Endothelial cell (in vitro differentiated cells): Measurements from ENCODE around the gene TAGLN2. TPM values are rescaled to one million over a fixed set of nuclear protein-coding genes. Genes with fewer than 3 reads are reported as not detected.

Experiments used
- DNase-seq: peaks from one replicate; pipeline ENCODE4 v3.0.0; 2021; ENCODE audit warnings: low spot score
- H3K27ac Mint-ChIP-seq: one replicate; pipeline ENCODE4 v1.8.0; 2021; ENCODE audit warnings: mixed read lengths, inconsistent platforms; ENCODE audit not compliant: unreplicated experiment
- H3K27me3 Mint-ChIP-seq: one replicate; pipeline ENCODE4 v1.8.0; 2021; ENCODE audit warnings: mild to moderate bottlenecking, moderate library complexity, mixed read lengths, inconsistent platforms; ENCODE audit not compliant: unreplicated experiment
- H3K36me3 Mint-ChIP-seq: one replicate; pipeline ENCODE4 v1.8.0; 2021; ENCODE audit warnings: mild to moderate bottlenecking, low read depth, mixed read lengths, inconsistent platforms; ENCODE audit not compliant: unreplicated experiment
- H3K4me1 Mint-ChIP-seq: one replicate; pipeline ENCODE4 v1.8.0; 2021; ENCODE audit warnings: mild to moderate bottlenecking, mixed read lengths, inconsistent platforms; ENCODE audit not compliant: unreplicated experiment
- H3K4me3 Mint-ChIP-seq: one replicate; pipeline ENCODE4 v1.8.0; 2021; ENCODE audit warnings: mild to moderate bottlenecking, mixed read lengths, inconsistent platforms; ENCODE audit not compliant: unreplicated experiment
- H3K9me3 Mint-ChIP-seq: one replicate; pipeline ENCODE4 v1.8.0; 2021; ENCODE audit warnings: mixed read lengths, inconsistent platforms; ENCODE audit not compliant: unreplicated experiment
- CTCF ChIP-seq: fragments of 200-600 bp; sonication (generic); IDR thresholded peaks from one replicate; pipeline ENCODE4 v1.5.0; 2021; ENCODE audit warnings: antibody characterized with exemption; ENCODE audit not compliant: unreplicated experiment
- total RNA-seq: library from RNA; stranded (reverse); fragmentation: NEBNext Ultra II Directional; extraction: Animal tissue kit (Norgen Biotek cat#: 25700); gene quantifications from one replicate; pipeline ENCODE4 v1.2.1, GENCODE V29; 2021; ENCODE audit not compliant: unreplicated experiment

Gene TAGLN2
- total RNA-seq, 1 donor from 2014 or later = 95.2 TPM

- H3K27me3 Mint-ChIP-seq = peaks cover 8% of the 10 kb centered on the region
- peaks cover 8% of the 10 kb centered on the region for H3K4me1 Mint-ChIP-seq
- H3K9me3 Mint-ChIP-seq = no peaks in the 10 kb centered on the region
- no peak overlapping the region for H3K27ac Mint-ChIP-seq
- no peak overlapping the region for H3K4me3 Mint-ChIP-seq
- H3K36me3 Mint-ChIP-seq = no peaks in the 10 kb centered on the region
- TF ChIP-seq CTCF = no peak
- no peak for DNase-seq
Observed at GRCh38 chr1:159883134-159883533, 42.2 kb downstream of the TAGLN2 start.

GRCh38 chr1:159882527-159882862 lies 42.8 kb downstream of the TAGLN2 start:
- H3K27me3 Mint-ChIP-seq = peaks cover 4% of the 10 kb centered on the region
- TF ChIP-seq CTCF = no peak
- no peaks in the 10 kb centered on the region for H3K36me3 Mint-ChIP-seq
- H3K4me3 Mint-ChIP-seq = no peak overlapping the region
- H3K4me1 Mint-ChIP-seq = peaks cover 10% of the 10 kb centered on the region
- DNase-seq = no peak
- H3K27ac Mint-ChIP-seq = no peak overlapping the region
- H3K9me3 Mint-ChIP-seq = no peaks in the 10 kb centered on the region

GRCh38 chr1:159881622-159882526 lies 43.4 kb downstream of the TAGLN2 start:
- no peak overlapping the region for H3K4me3 Mint-ChIP-seq
- H3K27me3 Mint-ChIP-seq = peaks cover 4% of the 10 kb centered on the region
- H3K27ac Mint-ChIP-seq = no peak overlapping the region
- no peaks in the 10 kb centered on the region for H3K9me3 Mint-ChIP-seq
- peak; percentile 58 for DNase-seq
- no peak for TF ChIP-seq CTCF
- H3K36me3 Mint-ChIP-seq = no peaks in the 10 kb centered on the region
- peaks cover 10% of the 10 kb centered on the region for H3K4me1 Mint-ChIP-seq

- Mint-ChIP-seq H3K27ac (no peak overlapping the region), H3K27me3 (peaks cover 2% of the 10 kb centered on the region), H3K9me3 (no peaks in the 10 kb centered on the region), H3K4me1 (peaks cover 10% of the 10 kb centered on the region), H3K36me3 (no peaks in the 10 kb centered on the region), H3K4me3 (no peak overlapping the region)
- no peak for DNase-seq
- TF ChIP-seq CTCF = no peak
Observed at GRCh38 chr1:159880430-159880829, 44.9 kb downstream of the TAGLN2 start.

GRCh38 chr1:159879977-159880376 lies 45.3 kb downstream of the TAGLN2 start:
- Mint-ChIP-seq H3K9me3 (no peaks in the 10 kb centered on the region), H3K36me3 (no peaks in the 10 kb centered on the region), H3K4me3 (no peak overlapping the region), H3K4me1 (peaks cover 10% of the 10 kb centered on the region), H3K27me3 (peaks cover 2% of the 10 kb centered on the region), H3K27ac (no peak overlapping the region)
- DNase-seq = no peak
- TF ChIP-seq CTCF = no peak
